GM12865 (cell line): ENCODE data around the gene TUBE1.
"Not testable (repeated sequence)": the region's sequence is repeated elsewhere in the genome, so short reads cannot be mapped to it uniquely, and the experiment has no call there.

Source experiments
- DNase-seq: peaks from one replicate; pipeline ENCODE4 v3.0.0; 2010; ENCODE audit warnings: low read depth
- H3K4me3 ChIP-seq: 2 replicates; pipeline ENCODE4 v1.5.1; 2011; ENCODE audit warnings: mild to moderate bottlenecking, low read depth, low read length, control low read depth
- TF ChIP-seq, protein P1 (sequence below): IDR thresholded peaks from 2 replicates; pipeline ENCODE4 v1.5.1; 2011; ENCODE audit warnings: low read length, control low read depth, low read depth, inconsistent platforms; ENCODE audit not compliant: insufficient read depth; ENCODE audit errors: missing control alignments

The TUBE1 gene

DNA sequence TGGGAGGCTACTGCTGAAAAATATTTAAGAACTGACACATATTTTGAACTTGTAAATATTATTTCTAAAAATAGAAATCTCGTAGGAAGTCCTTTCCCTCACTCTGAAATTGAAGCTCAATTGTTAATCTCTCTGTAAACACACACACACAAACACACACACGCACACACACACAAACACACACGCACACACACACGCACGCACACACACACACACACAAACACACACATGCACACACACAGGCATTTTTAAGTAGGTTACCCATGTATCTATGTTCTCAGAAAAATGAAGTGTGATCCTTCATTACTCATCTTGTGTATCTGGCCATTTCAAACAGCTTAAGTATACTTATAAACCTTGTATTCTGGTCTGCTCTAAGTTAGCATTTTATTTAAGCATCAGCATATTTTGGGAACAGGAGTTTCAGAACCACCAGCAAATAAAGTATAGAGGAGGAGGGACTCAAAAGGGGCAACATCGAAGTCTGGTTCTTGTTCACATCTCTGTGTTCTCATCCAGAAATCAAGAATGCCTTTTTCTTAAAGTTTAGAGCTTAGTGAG is 21.8 kb downstream of the TUBE1 start:
- TF ChIP-seq, protein P1, sequence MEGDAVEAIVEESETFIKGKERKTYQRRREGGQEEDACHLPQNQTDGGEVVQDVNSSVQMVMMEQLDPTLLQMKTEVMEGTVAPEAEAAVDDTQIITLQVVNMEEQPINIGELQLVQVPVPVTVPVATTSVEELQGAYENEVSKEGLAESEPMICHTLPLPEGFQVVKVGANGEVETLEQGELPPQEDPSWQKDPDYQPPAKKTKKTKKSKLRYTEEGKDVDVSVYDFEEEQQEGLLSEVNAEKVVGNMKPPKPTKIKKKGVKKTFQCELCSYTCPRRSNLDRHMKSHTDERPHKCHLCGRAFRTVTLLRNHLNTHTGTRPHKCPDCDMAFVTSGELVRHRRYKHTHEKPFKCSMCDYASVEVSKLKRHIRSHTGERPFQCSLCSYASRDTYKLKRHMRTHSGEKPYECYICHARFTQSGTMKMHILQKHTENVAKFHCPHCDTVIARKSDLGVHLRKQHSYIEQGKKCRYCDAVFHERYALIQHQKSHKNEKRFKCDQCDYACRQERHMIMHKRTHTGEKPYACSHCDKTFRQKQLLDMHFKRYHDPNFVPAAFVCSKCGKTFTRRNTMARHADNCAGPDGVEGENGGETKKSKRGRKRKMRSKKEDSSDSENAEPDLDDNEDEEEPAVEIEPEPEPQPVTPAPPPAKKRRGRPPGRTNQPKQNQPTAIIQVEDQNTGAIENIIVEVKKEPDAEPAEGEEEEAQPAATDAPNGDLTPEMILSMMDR: no peak
- DNase-seq: no peak
- no peak overlapping the region for H3K4me3 ChIP-seq

DNA sequence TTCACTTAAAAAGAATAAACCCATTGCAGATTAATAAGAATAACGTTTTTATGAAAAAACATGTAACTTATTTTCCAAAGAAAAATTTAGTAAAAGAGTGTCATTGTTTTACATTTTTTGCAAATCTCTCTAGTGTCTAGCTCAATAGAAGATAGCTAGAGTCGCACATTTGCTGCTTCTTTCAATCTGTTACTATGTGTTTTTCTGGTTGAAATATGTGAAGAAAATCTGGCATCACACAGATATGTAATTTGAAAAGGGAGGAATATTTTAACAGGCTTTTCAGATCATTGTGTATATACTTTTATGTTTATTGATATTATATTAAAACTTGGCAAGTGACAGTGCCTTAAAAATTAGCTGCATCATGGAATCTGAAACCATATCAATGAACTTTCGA is 24.3 kb downstream of the TUBE1 start:
- no peak for DNase-seq
- TF ChIP-seq, protein P1: no peak
- no peak overlapping the region for H3K4me3 ChIP-seq

DNA sequence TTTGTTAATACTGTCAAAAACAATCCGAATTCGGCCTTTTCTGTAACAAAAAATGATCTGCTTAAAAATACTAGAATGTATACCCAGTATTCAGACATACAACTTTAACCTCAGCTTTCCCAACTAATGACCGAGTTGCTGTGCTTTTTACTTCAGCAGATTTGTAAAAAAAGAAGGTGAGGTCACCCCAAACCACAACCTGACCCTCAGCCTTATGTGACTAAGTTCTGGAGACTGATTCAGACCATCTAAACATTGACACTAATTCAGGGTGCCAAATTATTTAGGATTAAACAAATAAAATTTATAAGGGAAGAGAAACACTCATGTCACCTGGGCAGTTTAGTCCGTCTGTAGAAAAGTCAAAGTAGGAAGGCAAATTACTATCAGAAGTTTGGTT is 25.7 kb downstream of the TUBE1 start:
- no peak overlapping the region for H3K4me3 ChIP-seq
- TF ChIP-seq, protein P1: no peak
- no peak for DNase-seq

DNA sequence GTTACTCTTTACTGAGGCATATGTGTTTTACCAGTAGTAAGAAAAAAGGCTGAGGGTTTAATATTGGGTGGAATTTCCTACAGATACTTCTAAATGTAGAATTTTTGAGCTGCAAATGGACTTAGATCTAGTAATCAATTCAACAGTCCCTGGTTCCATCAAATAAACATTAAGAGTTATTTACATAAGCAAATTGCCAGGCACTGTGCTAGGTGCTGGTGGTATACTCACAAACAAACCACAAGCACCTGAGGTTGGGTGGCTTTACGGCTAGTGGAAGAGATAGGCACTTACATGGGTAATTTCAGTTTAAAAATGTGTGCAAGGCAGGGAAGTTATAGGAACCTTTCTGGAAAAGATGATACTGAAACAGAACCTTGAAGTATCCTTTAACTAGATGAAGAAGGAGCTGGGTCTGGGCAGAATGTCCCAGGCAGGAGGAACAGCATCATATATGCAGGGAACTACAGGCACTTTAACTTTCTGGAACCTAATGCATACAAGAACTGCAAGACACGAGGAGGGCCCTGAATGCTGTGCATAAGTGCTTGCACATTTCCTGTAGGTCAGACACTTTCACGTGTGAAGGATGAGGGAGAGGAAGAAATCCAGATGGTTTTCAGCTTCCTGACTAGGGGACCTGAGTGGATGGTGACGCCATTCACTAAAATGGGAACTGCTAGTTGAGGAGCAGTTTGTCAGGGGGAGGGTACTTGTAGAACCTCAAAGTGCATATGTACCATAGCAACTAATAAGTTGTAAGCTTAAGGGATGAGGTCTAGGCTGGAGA is 28.8 kb downstream of the TUBE1 start:
- DNase-seq: no peak
- H3K4me3 ChIP-seq: no peak overlapping the region
- TF ChIP-seq, protein P1: no peak

DNA sequence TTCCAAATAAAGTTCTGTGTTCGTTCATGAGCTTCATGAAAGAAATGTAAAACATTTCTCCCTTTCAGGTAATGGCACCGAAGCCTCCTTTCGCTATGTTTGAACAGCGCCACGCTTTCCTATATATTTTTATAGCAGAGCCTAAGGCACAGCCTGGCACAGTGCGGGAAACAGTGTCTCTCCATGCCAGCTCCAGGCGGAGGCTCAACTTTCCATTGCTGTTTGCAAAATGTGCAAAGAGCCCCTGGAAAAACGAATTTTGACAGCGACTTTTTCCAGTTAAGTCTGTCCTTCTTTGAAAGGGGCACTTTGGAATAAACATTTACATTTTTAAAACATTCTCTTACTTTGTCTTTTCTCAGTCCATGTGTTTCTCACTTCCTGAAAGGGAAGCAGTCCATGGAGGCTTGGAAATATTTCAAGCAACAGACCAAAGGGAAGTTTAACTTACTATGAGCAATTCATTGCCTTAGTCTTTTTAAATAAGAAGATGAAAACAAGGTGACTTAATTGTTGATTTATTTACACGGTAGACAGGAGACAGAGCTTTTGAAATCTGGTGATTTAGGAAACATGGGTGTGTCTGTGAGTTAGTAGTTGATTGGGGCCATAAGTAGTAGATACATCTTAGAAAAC is 32.6 kb downstream of the TUBE1 start:
- no peak overlapping the region for H3K4me3 ChIP-seq
- no peak for DNase-seq
- TF ChIP-seq, protein P1: no peak

DNA sequence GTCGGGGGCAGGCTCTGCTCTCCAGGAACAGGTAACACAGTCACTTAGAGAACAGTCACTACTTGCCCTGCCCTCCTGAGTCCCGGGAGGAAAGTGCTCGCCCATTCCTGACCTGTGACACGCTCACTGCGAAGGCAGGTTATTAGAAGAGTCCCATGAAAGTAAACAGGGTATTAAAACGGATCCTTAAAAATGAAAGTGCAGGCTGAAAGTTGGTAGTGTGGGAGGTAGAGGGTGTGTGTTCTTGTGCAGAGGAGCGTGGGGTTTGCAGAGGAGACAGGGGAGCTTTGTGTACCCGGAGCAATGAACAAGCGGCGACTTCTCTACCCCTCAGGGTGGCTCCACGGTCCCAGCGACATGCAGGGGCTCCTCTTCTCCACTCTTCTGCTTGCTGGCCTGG is 33.3 kb downstream of the TUBE1 start, which contains the start of gene CCN6:
Gene CCN6, plus strand, starts transcription at position 104 of the 400 bp plus-strand sequence. Its CDS starts 254 bp downstream, at position 358.
- TF ChIP-seq, protein P1: no peak
- no peak within 1 kb of the TSS for H3K4me3 ChIP-seq
- DNase-seq: no peak

DNA sequence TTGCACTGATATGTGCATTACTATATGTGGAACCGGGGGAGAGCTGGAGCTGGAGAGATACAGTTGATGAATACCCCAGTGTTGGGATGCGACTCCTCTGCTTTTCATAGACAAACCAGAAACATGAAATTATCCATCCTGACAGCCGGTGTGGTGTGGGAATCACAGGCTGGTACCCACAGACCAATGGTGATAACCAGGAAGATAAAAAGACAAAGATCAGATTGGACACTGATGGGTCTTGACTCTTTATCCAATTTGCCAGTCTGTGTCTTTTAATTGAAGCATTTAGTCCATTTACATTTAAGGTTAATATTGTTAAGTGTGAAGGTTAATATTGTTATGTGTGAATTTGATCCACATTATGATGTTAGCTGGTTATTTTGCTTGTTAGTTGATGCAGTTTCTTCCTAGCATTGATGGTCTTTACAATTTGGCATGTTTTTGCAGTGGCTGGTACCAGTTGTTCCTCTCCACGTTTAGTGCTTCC is 36.0 kb downstream of the TUBE1 start:
- not testable (repeated sequence) for DNase-seq, H3K4me3 ChIP-seq
